Body of pancreas (tissue), 4 donors: ENCODE results near the gene SVEP1. TPM values are rescaled to one million over a fixed set of nuclear protein-coding genes. Genes with fewer than 3 reads are reported as not detected.

Experiments used
- ATAC-seq: fragments of 150-250 bp; one replicate; pipeline ENCODE4 v1.9.1; 2016
- DNase-seq, 4 donors: peaks; one replicate each; pipeline ENCODE4 v3.0.0-alpha.2; 2019
- H3K27ac ChIP-seq, 4 donors: fragments of 200-600 bp; sonication (generic); 1 replicate in 3 of 4; 2 replicates in 1 of 4; pipeline versions ENCODE4 v1.5.1 to v1.6.1; 2016 to 2019; ENCODE audit warnings: mild to moderate bottlenecking in 1 of 4, mixed read lengths in 1 of 4, moderate library complexity in 1 of 4
- H3K27me3 ChIP-seq, 2 donors: fragments of 200-600 bp; sonication (generic); one replicate each; pipeline ENCODE4 v1.6.0; 2016; ENCODE audit warnings: mild to moderate bottlenecking in 1 of 2
- H3K36me3 ChIP-seq, 2 donors: fragments of 200-600 bp; sonication (generic); replicated peaks in 1 of 2; 2 replicates each; pipeline ENCODE4 v1.5.1; 2016; ENCODE audit warnings: low read depth in 2 of 2; ENCODE audit not compliant: insufficient read depth in 1 of 2
- H3K4me1 ChIP-seq: fragments of 200-600 bp; sonication (generic); one replicate; pipeline ENCODE4 v1.6.0; 2016
- H3K4me3 ChIP-seq, 2 donors: fragments of 200-600 bp; sonication (generic); 1 replicate in 1 of 2; 2 replicates in 1 of 2; pipeline ENCODE4 v1.5.1; 2016 to 2019
- H3K9me3 ChIP-seq, 3 donors: fragments of 200-600 bp; sonication (generic); 1 replicate in 2 of 3; 2 replicates in 1 of 3; pipeline ENCODE4 v1.5.1; 2016
- CTCF ChIP-seq, 7 experiments: fragments of 450-650 bp in 4 of 7; fragments of 200-600 bp in 3 of 7; sonication (generic) in 3 of 7; IDR thresholded peaks; one replicate each; pipeline ENCODE4 v1.5.1; 2016 to 2019; ENCODE audit warnings: antibody characterized with exemption in 7 of 7
- POLR2A ChIP-seq, 3 donors: fragments of 450-650 bp; IDR thresholded peaks; one replicate each; pipeline ENCODE4 v1.6.1; 2016; ENCODE audit warnings: antibody characterized with exemption in 3 of 3, mild to moderate bottlenecking in 2 of 3
- WGBS, 2 donors: methylation state at CpG; one replicate each; pipeline ENCODE4 v1.1.5; 2017; 5-methylcytosine and 5-hydroxymethylcytosine counted together
- intact Hi-C: fragments of 100-400 bp; cut with DNase I; formaldehyde crosslinking; loops from one replicate; pipeline ENCODE4 v1.15.1; 2023
- total RNA-seq, 2 donors: library from RNA; depleted of rRNA; stranded (reverse); fragments of >200 nt; gene quantifications; one replicate each; pipeline ENCODE4 v1.1.0, GENCODE V29; 2016

The SVEP1 gene
- total RNA-seq, 2 donors from 2014 or later: 23.7 to 34.0 TPM

- H3K27ac ChIP-seq: no peak overlapping the region
- intact Hi-C loops: no loop called here
Measured at GRCh38 chr9:110444911-110445310, 134.6 kb downstream of the SVEP1 start.

GRCh38 chr9:110443866-110444220, 135.7 kb downstream of the SVEP1 start:
- no peaks in the 10 kb centered on the region for H3K9me3 ChIP-seq
- no peaks in the 10 kb centered on the region for H3K36me3 ChIP-seq
- DNase-seq (no peak), ATAC-seq (no peak)
- H3K27me3 ChIP-seq: no peaks in the 10 kb centered on the region
- H3K4me3 ChIP-seq: no peak overlapping the region
- intact Hi-C loops: no loop called here
- TF ChIP-seq POLR2A (IDR thresholded peaks at IDR 0.05): no peak
- H3K4me1 ChIP-seq: no peaks in the 10 kb centered on the region
- H3K27ac ChIP-seq: no peak overlapping the region

More at GRCh38 chr9:110444911-110445310, 134.6 kb downstream of the SVEP1 start:
- Histone ChIP-seq H3K4me1 (no peaks in the 10 kb centered on the region), H3K36me3 (no peaks in the 10 kb centered on the region), H3K4me3 (no peak overlapping the region), H3K27me3 (no peaks in the 10 kb centered on the region), H3K9me3 (no peaks in the 10 kb centered on the region)
- ATAC-seq: no peak
- DNase-seq: no peak
- 50 to 68% methylated on average over 6 of the region's 6 CpGs for WGBS, 2 donors
- TF ChIP-seq CTCF (IDR thresholded peaks at IDR 0.05) (no peak), POLR2A (IDR thresholded peaks at IDR 0.05) (no peak)

- no peak for ATAC-seq
Measured at GRCh38 chr9:110443146-110443865, 136.2 kb downstream of the SVEP1 start.

DNA sequence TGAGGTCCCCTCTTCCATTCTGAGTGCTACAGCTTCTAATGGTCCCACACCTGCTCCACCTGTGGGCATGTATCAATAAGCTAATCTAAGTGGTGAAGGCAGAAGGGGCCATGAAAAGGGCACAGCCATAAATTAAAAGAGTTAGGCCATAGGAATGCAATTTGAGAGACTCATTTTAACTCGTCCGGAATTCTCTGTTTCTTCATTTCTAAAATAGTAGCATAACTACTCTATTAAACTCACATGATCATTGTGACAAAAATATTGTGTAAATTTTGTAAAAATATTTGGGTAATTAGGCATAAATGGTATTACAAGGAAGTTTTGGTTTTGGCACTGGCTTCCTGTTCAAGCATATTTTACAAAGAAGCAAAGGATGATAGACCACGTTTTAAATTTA, 138.7 kb downstream of the SVEP1 start:
- intact Hi-C loops: no loop called here
- H3K4me3 ChIP-seq: no peak overlapping the region
- no peak overlapping the region for H3K27ac ChIP-seq
- H3K36me3 ChIP-seq: no peaks in the 10 kb centered on the region
- WGBS, 2 donors: 70 to 73% methylated on average over 3 of the region's 3 CpGs
- H3K27me3 ChIP-seq: no peaks in the 10 kb centered on the region
- no peak for DNase-seq
- ATAC-seq: no peak
- H3K9me3 ChIP-seq: no peaks in the 10 kb centered on the region
- no peaks in the 10 kb centered on the region for H3K4me1 ChIP-seq
- no peak for TF ChIP-seq POLR2A (IDR thresholded peaks at IDR 0.05)
- TF ChIP-seq CTCF (IDR thresholded peaks at IDR 0.05): no peak

More at GRCh38 chr9:110443146-110443865, 136.2 kb downstream of the SVEP1 start:
- no peaks in the 10 kb centered on the region for H3K9me3 ChIP-seq
- no peak for TF ChIP-seq CTCF (IDR thresholded peaks at IDR 0.05)
- TF ChIP-seq POLR2A (IDR thresholded peaks at IDR 0.05): no peak
- H3K36me3 ChIP-seq: no peaks in the 10 kb centered on the region
- no peak overlapping the region for H3K4me3 ChIP-seq
- H3K27ac ChIP-seq: no peak overlapping the region
- WGBS, 2 donors: 27 to 29% methylated on average over 3 of the region's 3 CpGs
- H3K4me1 ChIP-seq: no peaks in the 10 kb centered on the region
- H3K27me3 ChIP-seq: no peaks in the 10 kb centered on the region
- DNase-seq: no peak
- intact Hi-C loops: no loop called here

GRCh38 chr9:110440172-110440571, 139.4 kb downstream of the SVEP1 start:
- intact Hi-C loops: no loop called here
- H3K9me3 ChIP-seq: no peaks in the 10 kb centered on the region
- no peak overlapping the region for H3K4me3 ChIP-seq
- 50 to 84% methylated on average over 4 of the region's 4 CpGs for whole genome bisulfite sequencing, 2 donors
- no peaks in the 10 kb centered on the region for H3K27me3 ChIP-seq
- no peak overlapping the region for H3K27ac ChIP-seq
- no peaks in the 10 kb centered on the region for H3K36me3 ChIP-seq
- ATAC-seq: no peak
- no peaks in the 10 kb centered on the region for H3K4me1 ChIP-seq
- DNase-seq: no peak
- TF ChIP-seq CTCF (IDR thresholded peaks at IDR 0.05) (no peak), POLR2A (IDR thresholded peaks at IDR 0.05) (no peak)
